ENCODE measurements around the gene SNX18.
"Not testable (repeated sequence)": the region's sequence is repeated elsewhere in the genome, so short reads cannot be mapped to it uniquely, and the experiment has no call there.

The SNX18 gene

GRCh38 chr5:54520940-54521339, 3.4 kb downstream of the SNX18 start:
- no peak for FAIRE-seq

DNA sequence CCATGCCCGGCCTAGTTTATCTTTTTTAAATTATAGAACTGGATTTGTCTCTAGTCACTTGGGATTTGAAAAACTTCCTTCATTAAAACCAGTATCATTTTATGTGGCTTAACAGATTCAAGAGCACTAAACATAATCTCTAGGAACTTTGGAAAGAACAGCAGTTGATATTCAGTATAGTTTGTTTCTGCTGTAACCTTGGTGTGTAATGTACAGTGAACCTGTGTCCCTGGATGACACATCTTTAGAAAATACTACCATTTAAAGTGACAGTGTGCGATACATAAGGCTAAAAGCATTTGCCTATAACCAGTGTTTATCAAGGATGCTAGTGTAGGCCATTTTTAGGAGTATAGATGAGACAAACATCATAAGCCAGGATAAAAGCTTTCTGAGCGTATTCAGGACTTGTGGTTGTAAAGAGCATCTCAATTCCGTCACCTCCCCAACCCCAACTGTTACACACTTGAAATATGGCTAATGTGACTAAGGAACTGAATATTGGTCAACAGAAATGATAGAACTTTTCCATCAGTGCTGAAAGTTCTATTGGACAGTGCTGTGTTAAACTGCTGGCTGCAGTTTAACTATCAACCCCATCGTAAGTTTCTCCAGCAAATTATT, 4.4 kb downstream of the SNX18 start:
- no peak for FAIRE-seq

DNA sequence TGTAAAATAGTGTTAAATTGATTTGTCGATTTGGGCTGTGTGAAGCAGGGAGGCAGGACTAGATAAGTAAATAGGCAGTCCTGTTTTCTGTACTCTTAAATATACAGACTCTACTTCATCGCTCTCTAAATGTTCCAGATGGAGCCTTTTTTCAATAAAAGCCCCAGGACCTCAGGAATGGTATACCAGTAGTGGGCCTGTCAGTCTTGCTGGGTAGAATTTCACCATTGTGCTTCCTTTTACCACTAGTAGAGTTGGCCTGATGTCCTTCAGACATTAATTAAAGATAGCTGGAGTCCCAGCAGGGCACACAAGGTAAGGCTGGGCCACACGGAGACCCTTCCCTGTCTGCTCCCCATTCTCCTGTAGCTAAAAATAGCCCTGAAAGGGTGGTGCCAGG, 6.0 kb downstream of the SNX18 start:
- no peak for FAIRE-seq

- no peak for FAIRE-seq
Measured at GRCh38 chr5:54524082-54524481, 6.5 kb downstream of the SNX18 start.

GRCh38 chr5:54524704-54525103, 7.1 kb downstream of the SNX18 start:
- FAIRE-seq = no peak

DNA sequence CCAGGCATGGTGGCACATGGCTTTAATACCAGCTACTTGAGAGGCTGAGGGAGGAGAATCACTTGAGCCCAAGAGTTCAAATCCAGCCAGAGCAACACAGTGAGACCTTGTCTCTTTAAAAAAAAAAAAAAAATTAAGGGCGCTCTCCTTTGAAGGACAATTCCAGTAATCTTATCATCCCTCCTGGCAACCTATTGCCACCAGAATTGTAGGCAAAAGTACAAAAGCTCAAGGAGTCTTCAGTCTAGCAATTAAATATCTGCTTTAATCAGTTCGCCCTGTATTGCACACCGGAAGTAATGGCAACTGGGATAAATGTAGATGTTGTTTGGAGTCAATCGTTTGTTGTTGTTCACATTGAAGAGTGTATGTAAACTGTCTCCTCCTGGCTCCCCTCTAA, 7.7 kb downstream of the SNX18 start:
- no peak for FAIRE-seq

DNA sequence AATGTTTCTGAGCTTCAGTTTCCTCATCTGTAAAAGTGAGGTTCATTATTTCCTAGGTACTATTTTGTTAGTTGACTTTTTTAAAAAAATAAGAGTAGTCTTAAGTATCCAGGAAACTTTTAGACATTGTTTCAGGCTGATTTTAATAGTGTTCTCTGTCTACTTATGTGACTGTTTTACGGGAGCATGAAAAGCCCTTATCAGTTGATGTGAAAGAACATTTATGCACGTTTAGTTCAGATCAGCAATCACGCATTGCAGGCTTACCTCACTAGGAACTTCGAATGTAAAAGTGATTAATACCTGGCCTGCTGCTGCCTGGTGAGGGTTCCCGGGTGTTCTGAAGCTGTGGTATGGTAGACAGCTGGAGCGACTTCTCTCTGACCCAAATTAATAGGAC, 8.1 kb downstream of the SNX18 start:
- FAIRE-seq = no peak

GRCh38 chr5:54526604-54527288, 9.2 kb downstream of the SNX18 start:
- FAIRE-seq = no peak

DNA sequence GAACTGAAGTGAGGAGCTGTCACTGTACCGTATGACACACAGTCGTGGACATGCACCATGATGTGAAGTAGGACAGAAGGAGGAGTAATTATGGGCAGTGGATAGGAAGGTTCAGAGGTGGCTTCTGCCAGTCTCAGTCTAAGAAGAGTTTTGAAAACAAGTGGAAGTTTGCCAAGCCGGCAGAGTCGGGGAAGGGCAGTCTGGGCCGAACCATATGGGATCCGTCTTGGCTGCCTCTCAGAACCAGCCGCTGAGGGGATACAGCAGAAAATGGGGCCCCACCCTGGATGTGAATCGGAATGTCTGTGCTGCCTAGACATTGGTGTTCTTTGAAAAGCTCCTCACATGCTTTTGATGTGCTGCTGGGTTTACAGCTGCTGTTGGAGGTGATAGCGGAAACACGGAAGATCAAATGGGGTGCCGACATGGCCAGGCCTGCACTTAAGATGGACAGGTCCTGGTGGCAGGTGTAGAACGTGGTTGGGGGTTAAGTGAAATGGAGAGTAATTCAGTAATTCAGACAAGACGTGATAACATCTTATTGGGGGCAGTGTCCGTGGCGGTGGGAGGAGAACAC, 11.2 kb downstream of the SNX18 start:
- FAIRE-seq = no peak

GRCh38 chr5:54529565-54529964, 12.0 kb downstream of the SNX18 start:
- FAIRE-seq = no peak

GRCh38 chr5:54531546-54531945, 14.0 kb downstream of the SNX18 start:
- no peak for FAIRE-seq

DNA sequence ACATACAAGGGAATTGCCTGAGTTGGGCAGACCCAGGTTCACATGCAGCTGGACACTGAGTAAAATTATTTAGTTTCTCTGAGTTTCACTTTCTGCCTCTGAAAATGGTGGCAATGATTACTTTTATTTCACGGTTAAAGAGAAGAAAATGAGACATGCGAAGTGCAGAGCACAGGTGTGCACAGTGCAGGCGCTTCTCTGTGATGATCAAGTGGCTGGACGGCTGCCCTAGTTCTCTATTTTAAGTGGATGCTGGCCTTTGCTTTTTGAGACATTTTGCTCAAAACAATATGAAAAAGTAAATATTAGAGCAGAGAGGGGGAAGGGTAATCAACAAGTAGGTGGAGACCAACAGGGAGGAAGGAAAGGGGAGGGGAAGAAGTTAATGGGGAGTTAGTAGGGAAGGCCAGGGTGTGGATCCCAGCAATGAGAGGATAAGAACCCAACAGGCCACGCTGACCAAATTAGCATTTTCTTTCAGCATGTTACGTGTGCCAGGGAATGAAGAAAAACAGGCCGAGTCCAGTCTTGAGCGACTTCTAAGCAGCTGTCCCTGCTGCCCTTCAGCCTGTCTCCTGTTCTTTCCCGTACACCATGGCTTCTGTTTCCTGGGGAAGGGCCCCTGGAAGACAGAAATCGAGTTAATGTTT, 16.1 kb downstream of the SNX18 start:
- no peak for FAIRE-seq

GRCh38 chr5:54534191-54535004, 16.8 kb downstream of the SNX18 start:
- FAIRE-seq = no peak

DNA sequence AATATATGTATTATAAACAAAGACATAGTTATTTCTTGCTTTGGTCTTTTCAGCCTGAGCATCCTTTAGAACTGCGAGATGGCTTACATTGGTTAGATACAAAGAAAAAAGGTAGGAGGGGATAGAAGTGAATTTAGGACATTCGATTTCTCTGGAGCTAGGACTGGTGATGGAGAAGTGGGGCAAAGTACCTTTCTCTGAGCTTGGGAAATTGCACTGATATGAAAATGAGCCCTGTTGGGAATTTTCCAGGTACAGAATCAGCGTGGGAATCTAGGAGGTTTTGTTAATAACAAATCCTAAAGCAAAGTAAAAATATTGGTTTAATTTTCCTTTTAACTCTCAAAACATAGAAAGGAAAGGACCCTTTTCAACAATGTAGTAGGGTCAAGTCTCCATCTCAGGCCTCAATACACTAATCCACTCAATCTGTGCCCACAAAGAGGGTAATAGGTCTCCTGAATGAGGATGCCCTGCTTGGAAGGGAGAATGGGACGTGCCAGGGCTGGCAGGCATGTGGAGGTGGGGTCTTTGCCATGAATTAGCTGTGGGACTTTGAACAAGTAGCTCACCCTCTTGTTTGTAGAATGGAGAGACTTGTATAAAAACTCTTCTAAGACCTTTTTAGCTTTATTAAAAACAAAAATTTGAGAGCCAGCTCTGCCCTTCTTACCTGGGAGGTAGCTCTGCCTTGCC, 17.7 kb downstream of the SNX18 start:
- FAIRE-seq = no peak

- not testable (repeated sequence) for FAIRE-seq
Measured at GRCh38 chr5:54536375-54536774, 18.8 kb downstream of the SNX18 start.

- FAIRE-seq = not testable (repeated sequence)
Measured at GRCh38 chr5:54536861-54537260, 19.3 kb downstream of the SNX18 start.

GRCh38 chr5:54537725-54538124, 20.2 kb downstream of the SNX18 start:
- no peak for FAIRE-seq

DNA sequence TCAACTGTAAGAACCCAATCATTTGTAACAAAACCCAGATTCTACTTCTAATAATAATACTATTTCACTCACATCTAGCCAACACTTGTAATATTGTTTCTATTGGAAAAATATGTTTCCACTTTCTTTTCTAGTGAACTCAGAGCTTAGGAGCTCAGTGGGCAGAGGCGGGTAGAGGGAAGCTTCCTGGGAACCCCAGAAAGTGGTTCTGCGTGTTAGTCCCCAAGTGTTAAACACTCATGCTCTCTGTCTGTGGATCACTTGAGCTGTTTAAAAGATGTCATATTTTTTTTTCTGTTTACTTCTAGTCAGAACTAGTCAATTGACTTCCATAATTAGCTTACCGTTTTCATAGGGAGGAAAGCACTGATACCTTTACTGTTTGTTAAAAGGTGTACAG, 20.6 kb downstream of the SNX18 start:
- FAIRE-seq = no peak

DNA sequence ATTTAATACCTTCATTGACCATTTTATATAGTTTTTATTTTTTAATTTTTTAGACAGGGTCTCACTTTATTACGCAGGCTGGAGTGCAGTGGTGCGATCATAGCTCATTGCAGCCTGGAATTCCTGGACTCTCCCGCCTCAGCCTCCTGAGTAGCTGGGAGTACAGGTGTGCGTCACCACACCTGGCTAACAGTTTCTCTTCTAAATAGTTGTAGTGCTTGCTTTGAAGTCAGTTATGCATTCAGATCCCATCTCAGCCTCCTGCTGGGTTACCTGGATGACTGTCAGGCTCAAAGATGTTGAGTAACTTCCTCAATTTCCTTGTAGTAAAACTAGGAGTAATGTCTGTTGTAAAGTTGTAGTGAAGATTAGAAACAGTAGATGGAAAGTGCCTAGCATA, 21.4 kb downstream of the SNX18 start:
- FAIRE-seq = no peak

DNA sequence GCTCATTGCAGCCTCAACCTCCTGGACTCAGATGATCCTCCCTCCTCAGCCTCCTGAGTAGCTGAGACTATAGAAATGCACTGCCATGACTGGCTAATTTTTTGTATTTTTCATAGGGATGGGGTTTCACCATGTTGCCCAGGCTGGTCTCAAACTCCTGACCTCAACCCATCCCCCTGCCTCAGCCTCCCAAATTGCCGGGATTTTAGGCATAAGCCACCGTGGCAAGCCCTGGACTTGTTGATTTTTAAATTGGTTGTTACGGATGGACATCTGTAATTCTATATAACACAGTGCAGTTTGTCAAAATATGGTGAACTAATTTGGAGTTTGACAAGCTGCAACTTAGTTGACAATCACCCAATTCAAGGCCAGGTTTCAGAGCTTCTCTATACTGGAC, 22.7 kb downstream of the SNX18 start:
- no peak for FAIRE-seq

DNA sequence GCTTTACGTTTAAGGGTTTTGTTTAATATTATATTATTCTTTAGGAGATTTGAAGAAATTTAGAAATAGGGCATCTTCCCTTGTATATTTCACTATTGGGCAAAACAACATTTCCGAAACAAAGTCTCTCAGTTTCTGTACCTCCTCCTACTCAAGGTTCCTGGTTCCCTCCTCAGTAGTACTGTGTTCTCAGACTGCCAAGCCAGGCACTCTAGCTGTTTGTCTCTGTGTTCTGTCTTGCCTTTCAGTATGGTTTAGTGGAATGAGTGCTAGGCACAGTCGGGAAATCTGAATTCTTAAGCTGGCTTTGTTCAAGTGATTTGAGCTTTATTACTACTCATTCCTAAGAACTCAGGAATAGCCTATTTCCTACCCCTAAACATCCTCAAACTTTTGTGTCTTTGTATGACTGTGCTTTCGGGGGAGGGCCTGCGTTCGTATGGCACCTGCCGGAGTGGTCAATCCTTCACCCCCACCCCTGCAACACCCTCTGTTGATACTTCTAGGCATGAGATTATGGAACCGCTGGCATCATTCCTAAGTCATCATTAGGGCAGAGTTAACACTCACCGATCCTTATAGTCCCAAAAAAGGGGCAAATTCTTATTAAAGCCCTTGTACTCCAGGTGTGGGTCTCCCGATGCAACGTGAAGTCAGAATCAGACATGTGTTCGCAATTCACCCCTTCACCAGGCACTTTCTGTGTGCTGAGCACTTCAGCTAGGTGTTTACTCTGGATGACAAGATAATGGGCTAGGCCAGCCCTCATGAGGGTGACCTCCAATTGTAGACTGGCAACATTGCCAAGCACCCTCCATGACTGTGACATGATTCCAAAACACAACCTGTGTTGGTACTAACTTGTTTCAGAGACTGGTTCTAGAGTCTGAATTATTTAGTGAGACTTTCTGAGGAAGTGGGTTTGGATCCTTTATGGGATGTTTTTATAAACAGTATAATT, 24.5 kb downstream of the SNX18 start:
- FAIRE-seq = no peak

Measured in colon (tissue), 2 donors.